ENCODE measurements around the gene ABI3BP. TPM values are rescaled to one million over a fixed set of nuclear protein-coding genes. Genes with fewer than 3 reads are reported as not detected.

Gene ABI3BP
- total RNA-seq, 1 donor from 2014 or later, result 28.8 TPM

DNA sequence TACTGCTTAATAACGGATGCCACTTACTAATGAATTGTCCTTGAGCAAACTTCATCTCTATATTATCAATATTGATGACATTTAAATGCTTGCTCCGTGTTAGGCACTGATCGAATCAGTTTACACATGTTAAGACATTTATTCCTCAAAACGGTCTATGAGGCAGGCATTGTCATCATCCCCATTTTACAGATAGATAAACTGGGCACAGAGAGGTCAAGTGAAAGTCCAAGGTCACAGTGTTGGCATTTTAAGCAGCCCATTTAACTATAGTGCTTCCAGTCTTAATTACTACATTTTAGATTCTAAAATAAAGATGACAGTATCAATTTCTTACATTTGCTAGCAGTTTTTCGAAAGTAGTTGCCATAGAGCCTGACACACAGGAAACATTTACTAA, 966 bp upstream of the ABI3BP start:
- DNase-seq (no peak), ATAC-seq (ENCODE audit: poor library complexity) (no peak)
- intact Hi-C loops (cut with DNase I), result no loop called here

DNA sequence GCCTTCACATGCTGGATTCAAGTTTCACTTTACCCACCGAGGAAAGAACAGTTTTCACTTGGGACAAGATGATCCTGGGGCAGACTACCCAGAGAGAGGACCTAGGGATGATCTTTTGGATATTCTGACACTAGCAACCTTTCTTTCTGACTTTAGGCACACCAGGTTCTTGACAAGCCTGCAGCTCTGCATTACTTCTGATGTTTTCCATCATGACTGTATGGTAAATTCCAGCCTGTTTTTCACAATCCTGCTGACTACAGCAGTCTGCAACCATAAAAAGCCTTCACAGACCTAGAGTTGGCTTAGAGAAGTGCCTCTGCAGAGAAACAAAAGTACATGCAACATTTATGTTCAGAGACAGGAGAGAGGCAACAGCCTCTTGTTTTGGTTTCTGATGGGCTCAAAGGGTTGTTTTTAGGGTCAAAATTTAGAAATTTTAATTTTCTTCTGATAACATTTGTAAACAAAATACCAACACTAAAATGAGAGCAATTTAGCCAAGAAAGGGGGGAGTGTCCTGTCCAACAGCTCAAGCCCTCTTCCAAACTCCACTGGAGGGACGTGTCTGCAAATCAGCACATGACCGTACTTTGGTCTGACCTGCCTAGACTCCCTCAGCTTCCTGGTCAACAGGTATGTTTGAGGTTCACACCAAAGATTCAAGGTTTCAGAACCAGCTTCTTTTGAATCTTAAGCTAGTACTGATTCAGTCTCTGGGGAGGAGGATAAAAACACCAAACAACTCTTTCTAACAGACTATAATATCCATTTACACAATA, 799 bp downstream of the ABI3BP start:
- DNase-seq (no peak), ATAC-seq (ENCODE audit: poor library complexity) (peak; percentile 74)
- intact Hi-C loops (cut with DNase I), result no loop called here

DNA sequence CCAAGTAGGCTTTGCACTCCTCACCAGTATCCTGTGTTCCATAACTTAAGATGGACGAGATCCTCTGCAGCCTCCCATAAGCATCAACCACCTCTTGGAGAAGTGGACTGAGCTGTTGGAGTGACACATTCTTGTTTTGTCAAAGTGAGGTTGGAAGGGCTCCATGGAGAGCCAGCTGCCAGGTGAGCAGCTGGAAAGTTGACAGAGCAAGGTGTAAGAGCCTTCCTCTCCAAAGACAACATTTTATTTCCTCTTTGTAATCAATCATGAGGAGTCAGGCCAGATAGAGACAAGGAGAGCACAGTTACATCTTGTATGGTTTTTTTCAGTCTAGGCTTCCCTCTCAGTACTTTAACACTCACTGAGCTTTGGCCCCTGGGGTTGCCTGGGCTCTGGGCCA, 5.1 kb downstream of the ABI3BP start:
- no peak for ATAC-seq (ENCODE audit: poor library complexity)

DNA sequence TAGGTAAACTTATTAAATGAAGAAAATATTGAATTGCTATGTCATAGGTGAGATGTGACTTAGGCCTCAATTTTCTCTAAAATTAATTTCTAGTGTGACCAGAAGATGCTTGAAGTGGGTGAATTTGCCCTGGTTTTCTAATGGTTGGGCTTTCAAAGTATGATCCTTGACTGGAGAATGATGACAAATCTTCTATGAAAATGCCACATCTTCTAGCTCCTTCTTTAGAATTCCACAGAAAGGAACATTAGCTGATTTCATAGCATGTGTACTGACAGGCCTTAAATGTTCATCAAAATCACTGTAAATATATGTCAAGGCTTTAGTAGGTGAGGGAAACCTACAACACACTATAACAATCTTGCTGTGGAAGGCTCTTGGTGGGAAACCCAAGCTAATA, 8.9 kb downstream of the ABI3BP start:
- no peak for DNase-seq
- intact Hi-C loops (cut with DNase I), result no loop called here
- no peak for ATAC-seq (ENCODE audit: poor library complexity)

More for the DNA sequence above, 5.1 kb downstream of the ABI3BP start:
- no peak for DNase-seq
- intact Hi-C loops (cut with DNase I), result no loop called here

- intact Hi-C loops (cut with DNase I), result no loop called here
- ATAC-seq (ENCODE audit: poor library complexity) (peak; percentile 90), DNase-seq (peak; percentile 79)
Observed at GRCh38 chr3:100982710-100983109, 10.5 kb downstream of the ABI3BP start.

GRCh38 chr3:100981164-100981911, 11.9 kb downstream of the ABI3BP start:
- DNase-seq (no peak), ATAC-seq (ENCODE audit: poor library complexity) (no peak)
- intact Hi-C loops (cut with DNase I), result no loop called here

GRCh38 chr3:100978011-100978659, 15.1 kb downstream of the ABI3BP start:
- DNase-seq, result no peak
- ATAC-seq (ENCODE audit: poor library complexity), result peak; percentile 63
- intact Hi-C loops (cut with DNase I), result no loop called here

DNA sequence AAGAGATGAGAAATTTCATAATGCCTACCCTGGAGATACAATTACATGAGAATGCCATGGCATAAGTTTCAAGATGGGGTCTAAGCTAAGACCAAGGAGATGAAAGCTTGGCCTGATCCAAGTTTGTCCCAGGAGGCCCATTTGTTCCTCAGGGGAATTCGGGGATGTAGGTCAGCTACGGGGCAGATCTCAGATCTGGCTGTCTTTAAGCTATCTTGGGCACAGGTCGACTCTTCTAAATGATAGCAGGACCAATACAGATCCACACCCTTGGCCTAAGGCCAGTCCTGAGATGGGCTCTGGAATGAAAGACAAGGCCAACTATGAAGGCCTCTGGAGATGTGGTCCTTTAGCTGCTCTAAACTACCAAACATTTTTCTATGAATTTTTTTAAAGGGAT, 16.6 kb downstream of the ABI3BP start:
- intact Hi-C loops (cut with DNase I), result no loop called here
- no peak for DNase-seq
- ATAC-seq (ENCODE audit: poor library complexity), result no peak

DNA sequence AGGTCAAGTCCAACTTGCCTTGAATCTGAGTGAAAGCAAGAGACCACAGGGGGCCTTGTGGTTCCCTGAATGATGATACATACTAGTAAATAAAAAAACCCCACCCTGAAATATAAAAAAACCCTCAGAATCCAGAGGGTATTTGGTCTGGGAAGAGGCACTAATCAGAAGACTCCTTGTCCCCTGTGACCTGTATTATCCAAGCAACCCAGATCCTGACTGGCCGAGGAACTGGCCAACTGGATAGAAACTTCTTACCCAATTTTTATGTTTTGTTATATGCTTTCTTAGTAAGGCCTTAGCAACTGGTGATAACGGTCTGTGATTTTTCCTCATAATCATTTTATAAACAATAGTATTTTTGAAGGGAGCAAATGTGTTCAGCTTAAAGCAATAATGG, 17.5 kb downstream of the ABI3BP start:
- ATAC-seq (ENCODE audit: poor library complexity) (peak; percentile 50), DNase-seq (no peak)
- intact Hi-C loops (cut with DNase I), result no loop called here

- intact Hi-C loops (cut with DNase I), result no loop called here
- ATAC-seq (ENCODE audit: poor library complexity) (no peak), DNase-seq (no peak)
Observed at GRCh38 chr3:100973594-100973993, 19.6 kb downstream of the ABI3BP start.

DNA sequence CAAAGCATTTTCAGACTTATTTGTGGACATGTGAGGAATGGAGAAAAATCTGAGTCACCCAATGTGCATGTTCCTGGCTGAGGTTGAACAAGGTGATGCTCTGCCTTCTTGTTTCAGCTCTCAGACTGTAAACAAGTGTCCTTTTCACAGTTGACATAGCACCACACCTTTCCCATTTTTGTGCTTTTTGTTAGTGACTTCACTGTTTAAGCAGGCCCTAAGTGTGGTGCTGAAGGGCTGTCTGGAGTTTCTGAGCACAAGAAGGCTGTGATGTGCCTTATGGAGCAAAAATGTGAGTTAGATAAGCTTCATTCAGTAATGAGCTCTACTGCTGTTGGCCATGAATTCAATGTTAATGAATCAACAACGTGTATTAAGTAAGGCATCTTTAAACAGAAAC, 20.4 kb downstream of the ABI3BP start:
- intact Hi-C loops (cut with DNase I), result no loop called here
- DNase-seq (no peak), ATAC-seq (ENCODE audit: poor library complexity) (no peak)

- intact Hi-C loops (cut with DNase I), result no loop called here
Observed at GRCh38 chr3:100972301-100972844, 20.8 kb downstream of the ABI3BP start.

DNA sequence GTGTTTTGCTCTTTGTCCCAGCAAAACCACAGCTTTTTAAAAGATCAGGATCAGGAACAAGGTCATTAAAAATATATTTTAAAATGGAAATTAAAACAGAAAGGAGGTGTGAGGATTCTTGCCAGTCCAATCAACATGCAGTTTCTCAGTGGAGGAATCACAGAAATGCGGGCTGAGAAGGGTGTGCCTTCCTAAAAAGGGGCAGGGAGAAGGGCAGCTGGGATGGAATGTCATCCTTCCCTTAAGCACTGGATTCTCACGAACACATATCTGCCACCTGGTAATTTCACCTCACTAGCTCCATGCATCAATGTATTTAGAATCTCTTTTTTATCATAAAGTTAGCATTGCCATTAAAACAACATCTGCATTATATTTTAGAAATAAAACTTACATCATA, 21.4 kb downstream of the ABI3BP start:
- no peak for ATAC-seq (ENCODE audit: poor library complexity)
- intact Hi-C loops (cut with DNase I), result no loop called here
- DNase-seq, result no peak

More at GRCh38 chr3:100972301-100972844, 20.8 kb downstream of the ABI3BP start:
- ATAC-seq (ENCODE audit: poor library complexity), result no peak
- DNase-seq, result no peak

GRCh38 chr3:100970477-100970990, 22.7 kb downstream of the ABI3BP start:
- DNase-seq (no peak), ATAC-seq (ENCODE audit: poor library complexity) (no peak)
- intact Hi-C loops (cut with DNase I), result no loop called here

- intact Hi-C loops (cut with DNase I), result no loop called here
- ATAC-seq (ENCODE audit: poor library complexity), result peak; percentile 74
Observed at GRCh38 chr3:100968932-100969906, 24.0 kb downstream of the ABI3BP start.

GRCh38 chr3:100966807-100967206, 26.4 kb downstream of the ABI3BP start:
- no peak for ATAC-seq (ENCODE audit: poor library complexity)
- DNase-seq, result no peak
- intact Hi-C loops (cut with DNase I), result no loop called here

More at GRCh38 chr3:100968932-100969906, 24.0 kb downstream of the ABI3BP start:
- no peak for DNase-seq

DNA sequence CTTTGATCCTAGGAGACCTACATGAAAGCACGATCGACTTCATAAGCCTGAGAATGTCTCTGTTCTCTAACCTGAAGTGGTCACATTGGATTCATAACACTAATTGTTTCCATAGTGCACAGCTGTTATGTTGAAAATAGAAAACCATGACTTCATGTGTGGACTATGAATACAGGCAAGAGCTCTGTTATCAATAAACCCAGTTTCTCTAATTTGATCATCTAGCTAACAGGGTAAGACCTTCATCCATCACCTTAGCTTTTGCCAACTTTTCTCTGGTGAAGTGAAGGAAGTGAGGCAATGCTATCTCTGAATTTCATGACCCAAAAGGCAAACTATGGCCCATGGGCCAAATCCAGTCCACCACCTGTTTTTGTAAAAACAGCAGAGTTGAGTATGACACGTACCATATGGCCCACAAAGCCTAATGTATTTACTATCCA, 27.2 kb downstream of the ABI3BP start:
- peak; percentile 26 for ATAC-seq (ENCODE audit: poor library complexity)
- DNase-seq, result no peak
- intact Hi-C loops (cut with DNase I), result no loop called here

DNA sequence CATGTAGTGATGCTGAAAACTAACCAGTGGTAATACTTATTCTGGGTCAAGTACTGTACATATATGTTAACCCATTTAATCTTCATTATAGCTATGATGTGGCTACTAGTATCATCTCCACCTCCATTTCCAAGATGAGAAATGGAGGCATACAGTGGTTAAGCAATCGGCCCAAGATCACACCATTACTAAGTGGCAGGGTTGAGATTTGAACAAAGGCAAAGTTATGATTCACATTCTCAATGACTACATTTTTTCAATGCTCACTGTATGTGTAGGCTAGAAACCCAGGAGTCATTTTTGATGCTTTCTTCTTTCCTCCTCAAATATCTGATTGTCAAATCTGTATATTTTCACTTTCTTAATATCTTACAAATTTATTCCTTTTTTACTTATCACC, 30.2 kb downstream of the ABI3BP start:
- intact Hi-C loops (cut with DNase I), result no loop called here
- DNase-seq (no peak), ATAC-seq (ENCODE audit: poor library complexity) (no peak)

Measured in Right ventricle myocardium superior (tissue), 1 donor.